HepG2 (cell line): ENCODE results near the gene KMT2A. TPM values are rescaled to one million over a fixed set of nuclear protein-coding genes. Genes with fewer than 3 reads are reported as not detected.

Source experiments
- AGO1 ChIP-seq: fragments of 200-400 bp; formaldehyde crosslinking; IDR thresholded peaks from 2 replicates; pipeline ENCODE4 v1.6.1; 2017; ENCODE audit warnings: mild to moderate bottlenecking, low read depth, low read length, moderate library complexity; ENCODE audit not compliant: poor library complexity, severe bottlenecking
- GLI4 ChIP-seq: sonication (generic); formaldehyde crosslinking; IDR thresholded peaks from 2 replicates; pipeline ENCODE4 v1.5.1; 2020; ENCODE audit warnings: missing genetic modification reagents, mild to moderate bottlenecking, moderate library complexity, borderline replicate concordance
- HINFP ChIP-seq: sonication (generic); formaldehyde crosslinking; IDR thresholded peaks from 2 replicates; pipeline ENCODE4 v1.4.0; 2020; ENCODE audit warnings: low read depth, mild to moderate bottlenecking, missing genetic modification reagents
- HMGXB4 ChIP-seq, 2 experiments: sonication (generic) in 1 of 2; formaldehyde crosslinking in 1 of 2; IDR thresholded peaks; 2 replicates each; pipeline versions ENCODE4 v1.4.0 to v1.6.1; 2018 to 2020; ENCODE audit warnings: missing genetic modification reagents in 2 of 2, borderline replicate concordance in 1 of 2, low read depth in 1 of 2, mild to moderate bottlenecking in 1 of 2, missing biosample characterization in 1 of 2
- HNRNPLL ChIP-seq: fragments of 200-400 bp; formaldehyde crosslinking; IDR thresholded peaks from 2 replicates; pipeline ENCODE4 v1.6.1; 2017; ENCODE audit warnings: mild to moderate bottlenecking, low read depth, low read length; ENCODE audit not compliant: poor library complexity, severe bottlenecking
- KAT7 ChIP-seq: IDR thresholded peaks from 2 replicates; pipeline ENCODE4 v1.6.1; 2018; ENCODE audit warnings: borderline replicate concordance, missing compliant biosample characterization
- KDM4B ChIP-seq: sonication (generic); formaldehyde crosslinking; IDR thresholded peaks from 2 replicates; pipeline ENCODE4 v1.4.0; 2020; ENCODE audit warnings: missing genetic modification reagents
- PHF5A ChIP-seq: IDR thresholded peaks from one replicate; pipeline ENCODE4 v1.6.1; 2018; ENCODE audit warnings: low read depth, missing genetic modification reagents; ENCODE audit not compliant: unreplicated experiment
- POLR2AphosphoS2 ChIP-seq: IDR thresholded peaks from 2 replicates; pipeline ENCODE4 v1.6.1; 2011; ENCODE audit warnings: low read depth, low read length, improper control_type of control experiment
- RFXAP ChIP-seq: sonication (generic); formaldehyde crosslinking; IDR thresholded peaks from 2 replicates; pipeline ENCODE4 v1.4.0; 2020; ENCODE audit warnings: missing genetic modification reagents, borderline replicate concordance
- SIN3B ChIP-seq: fragments of 150-350 bp; IDR thresholded peaks from 2 replicates; pipeline ENCODE4 v1.6.1; 2014; ENCODE audit warnings: low read length
- SOX5 ChIP-seq: IDR thresholded peaks from 2 replicates; pipeline ENCODE4 v1.6.1; 2016; ENCODE audit warnings: borderline replicate concordance
- SP1 ChIP-seq, 2 experiments: fragments of 450-650 bp in 1 of 2; sonication (generic) in 1 of 2; formaldehyde crosslinking in 1 of 2; IDR thresholded peaks; 2 replicates each; pipeline versions ENCODE4 v1.4.0 to v1.6.1; 2016 to 2020; ENCODE audit warnings: missing genetic modification reagents in 1 of 2
- SUZ12 ChIP-seq: fragments of 150-350 bp; IDR thresholded peaks from 2 replicates; pipeline ENCODE4 v1.6.1; 2014; ENCODE audit warnings: low read depth, low read length
- ZBTB49 ChIP-seq: sonication (generic); formaldehyde crosslinking; IDR thresholded peaks from 2 replicates; pipeline ENCODE4 v1.4.0; 2020; ENCODE audit warnings: missing genetic modification reagents, borderline replicate concordance
- ZFP36 ChIP-seq: fragments of 150-350 bp; IDR thresholded peaks from 2 replicates; pipeline ENCODE4 v1.6.1; 2018; ENCODE audit warnings: borderline replicate concordance, low read length, low read depth; ENCODE audit not compliant: partially characterized antibody
- ZNF44 ChIP-seq: sonication (generic); formaldehyde crosslinking; IDR thresholded peaks from 2 replicates; pipeline ENCODE4 v1.5.1; 2020; ENCODE audit warnings: mild to moderate bottlenecking, missing genetic modification reagents
- ZNF543 ChIP-seq: sonication (generic); formaldehyde crosslinking; IDR thresholded peaks from 2 replicates; pipeline ENCODE4 v1.4.0; 2020; ENCODE audit warnings: mild to moderate bottlenecking, missing genetic modification reagents
- ZNF605 ChIP-seq: sonication (generic); formaldehyde crosslinking; IDR thresholded peaks from 2 replicates; pipeline ENCODE4 v1.8.0; 2022; ENCODE audit warnings: mild to moderate bottlenecking, missing genetic modification reagents
- ZNF788 ChIP-seq: sonication (generic); formaldehyde crosslinking; IDR thresholded peaks from 2 replicates; pipeline ENCODE4 v1.5.0; 2020; ENCODE audit warnings: mild to moderate bottlenecking, missing genetic modification reagents, borderline replicate concordance
- ZNF839 ChIP-seq: sonication (generic); formaldehyde crosslinking; IDR thresholded peaks from 2 replicates; pipeline ENCODE4 v1.4.0; 2020; ENCODE audit warnings: missing genetic modification reagents, mild to moderate bottlenecking, borderline replicate concordance
- ZZZ3 ChIP-seq: sonication (generic); formaldehyde crosslinking; IDR thresholded peaks from 2 replicates; pipeline ENCODE4 v1.4.0; 2020; ENCODE audit warnings: missing genetic modification reagents, mild to moderate bottlenecking, borderline replicate concordance
- polyA plus RNA-seq, 8 experiments: library from polyadenylated mRNA; depleted of rRNA in 3 of 8; stranded (reverse) in 7 of 8; unstranded in 1 of 8; fragments of >200 nt; fragmentation: Illumina TruSeq in 4 of 8; extraction: Trizol in 4 of 8; gene quantifications; 2 replicates each; pipeline versions ENCODE4 v1.2.1 to v1.2.3, GENCODE V29; 2011 to 2016; ENCODE audit warnings: low read depth in 4 of 8, missing spikeins in 1 of 8, mixed read lengths in 1 of 8; ENCODE audit not compliant: insufficient read depth in 1 of 8
- total RNA-seq, 5 experiments: library from RNA; depleted of rRNA; stranded (reverse); fragments of >200 nt; fragmentation: Illumina TruSeq; extraction: Trizol; gene quantifications; 2 replicates each; pipeline ENCODE4 v1.2.3, GENCODE V29; 2016; ENCODE audit warnings: low read depth in 1 of 5

Gene KMT2A
- total and polyA plus RNA-seq, 2 of the 13 experiments (the other 11 are each of a cell fraction or from before 2014, with no cell fraction given): 12.4 to 20.0 TPM

GRCh38 chr11:118401151-118401879 lies 35.0 kb upstream of the KMT2A start, which contains the start of gene ATP5MG (continued):
- TF ChIP-seq HMGXB4 (CRISPR knock-in tag; IDR thresholded peaks at IDR 0.05; ENCODE audit: borderline replicate concordance in 1 of 2, low read depth in 1 of 2) (peak; percentile 60 to 67; a peak in 2 of 4 replicates), SIN3B (0 out of 2 replicates have a peak, but pooled peaks have one; percentile 46), ZZZ3 (CRISPR knock-in tag) (peak; percentile 56; the same call in 1 of the 2 replicates), HNRNPLL (peak; percentile 83), ZNF839 (CRISPR knock-in tag) (0 out of 2 replicates have a peak, but pooled peaks have one; percentile 84), AGO1 (no peak), KAT7 (CRISPR knock-in tag) (peak; percentile 65; the same call in 1 of the 2 replicates), ZNF44 (CRISPR knock-in tag) (peak; percentile 40), HINFP (CRISPR knock-in tag) (peak; percentile 47; the same call in 1 of the 2 replicates), ZFP36 (no peak), ZNF788 (peak; percentile 73; the same call in 1 of the 2 replicates), ZNF543 (CRISPR knock-in tag) (no peak), RFXAP (CRISPR knock-in tag) (peak; percentile 11; the same call in 1 of the 2 replicates), SOX5 (CRISPR knock-in tag) (no peak), POLR2AphosphoS2 (no peak), GLI4 (CRISPR knock-in tag) (peak; percentile 64; the same call in 1 of the 2 replicates), ZNF605 (CRISPR knock-in tag) (peak; percentile 39), SP1 (IDR thresholded peaks at IDR 0.05) (no peak), SP1 (CRISPR knock-in tag; IDR thresholded peaks at IDR 0.05) (0 out of 2 replicates have a peak, but pooled peaks have one; percentile 7), KDM4B (CRISPR knock-in tag) (0 out of 2 replicates have a peak, but pooled peaks have one; percentile 63), ZBTB49 (CRISPR knock-in tag) (no peak), PHF5A (CRISPR knock-in tag) (peak; percentile 44), SUZ12 (no peak)
